ENCODE results near the gene FRMD1. TPM values are rescaled to one million over a fixed set of nuclear protein-coding genes. Genes with fewer than 3 reads are reported as not detected.

The FRMD1 gene
- total RNA-seq, 1 experiment from 2014 or later = 0.57 TPM

- POLR2A ChIA-PET = no interaction called here
- no peak overlapping the region for H3K27ac Mint-ChIP-seq
- H3K4me1 Mint-ChIP-seq = no peaks in the 10 kb centered on the region
These were observed 21.2 kb downstream of the FRMD1 start for GRCh38 chr6:168057836-168058235.

More at GRCh38 chr6:168057836-168058235, 21.2 kb downstream of the FRMD1 start:
- Mint-ChIP-seq H3K27me3 (ENCODE audit: low read depth) (no peaks in the 10 kb centered on the region), H3K4me3 (no peak overlapping the region), H3K36me3 (no peaks in the 10 kb centered on the region), H3K9me3 (no peaks in the 10 kb centered on the region)
- TF ChIP-seq ESRRA (CRISPR knock-in tag; IDR thresholded peaks at IDR 0.05; ENCODE audit: borderline replicate concordance) (no peak), ATF3 (CRISPR knock-in tag; conservative IDR thresholded peaks at IDR 0.05) (no peak), ATF6 (CRISPR knock-in tag; IDR thresholded peaks at IDR 0.05) (no peak), ZSCAN18 (CRISPR knock-in tag; IDR thresholded peaks at IDR 0.05) (no peak), FOXJ3 (CRISPR knock-in tag; IDR thresholded peaks at IDR 0.05; ENCODE audit: borderline replicate concordance) (no peak), ETV6 (CRISPR knock-in tag; IDR thresholded peaks at IDR 0.05) (no peak), E2F5 (CRISPR knock-in tag; IDR thresholded peaks at IDR 0.05) (no peak), FOXP4 (CRISPR knock-in tag; IDR thresholded peaks at IDR 0.05) (no peak), PREB (CRISPR knock-in tag; IDR thresholded peaks at IDR 0.05; ENCODE audit: borderline replicate concordance) (no peak), FOXP1 (CRISPR knock-in tag; IDR thresholded peaks at IDR 0.05; ENCODE audit: borderline replicate concordance) (no peak), PRRX2 (CRISPR knock-in tag; IDR thresholded peaks at IDR 0.05) (no peak), SP1 (CRISPR knock-in tag; conservative IDR thresholded peaks at IDR 0.05) (no peak)
- ATAC-seq (no peak), DNase-seq (ENCODE audit: low spot score) (no peak)
- CTCF ChIA-PET = interaction anchor here (1.4 to 1.9 kb wide), 2 partner anchors 60 to 75 kb away, joined by 3 to 5 read pairs; no protein-coding TSS in a partner anchor
